ENCODE results near the gene FAM237A. TPM values are rescaled to one million over a fixed set of nuclear protein-coding genes. Genes with fewer than 3 reads are reported as not detected.

Gene FAM237A
- total and polyA plus RNA-seq, 4 donors = not detected

GRCh38 chr2:206627632-206628031 is 14.7 kb upstream of the FAM237A start:
- Histone ChIP-seq H3K4me3 (ENCODE audit: low read depth in 1 of 3, low read length in 3 of 3) (no peak overlapping the region), H3K9me3 (ENCODE audit: control insufficient read depth in 4 of 4, low read length in 3 of 4) (no peaks in the 10 kb centered on the region), H3K9ac (ENCODE audit: low read depth in 1 of 2, low read length in 2 of 2) (no peak overlapping the region), H3K4me1 (ENCODE audit: control insufficient read depth in 4 of 4, insufficient read depth in 4 of 4, low read length in 3 of 4) (no peaks in the 10 kb centered on the region), H3K36me3 (ENCODE audit: control insufficient read depth in 4 of 4, insufficient read depth in 3 of 4, low read depth in 1 of 4, low read length in 3 of 4) (no peaks in the 10 kb centered on the region), H3K27ac (ENCODE audit: low read depth in 1 of 2, low read length in 2 of 2) (no peak overlapping the region), H3K27me3 (ENCODE audit: control insufficient read depth in 4 of 4, insufficient read depth in 4 of 4, low read length in 3 of 4) (peaks cover 0 to 6% (median 2%) of the 10 kb centered on the region in 4 donors)
- DNase-seq (ENCODE audit: low spot score) = no peak
- no peak for TF ChIP-seq MAX (IDR thresholded peaks at IDR 0.05)

GRCh38 chr2:206631340-206631739 is 10.9 kb upstream of the FAM237A start:
- Histone ChIP-seq H3K27me3 (ENCODE audit: control insufficient read depth in 4 of 4, insufficient read depth in 4 of 4, low read length in 3 of 4) (peaks cover 0 to 6% (median 2%) of the 10 kb centered on the region in 4 donors), H3K9me3 (ENCODE audit: control insufficient read depth in 4 of 4, low read length in 3 of 4) (no peaks in the 10 kb centered on the region), H3K27ac (ENCODE audit: low read depth in 1 of 2, low read length in 2 of 2) (no peak overlapping the region), H3K4me3 (ENCODE audit: low read depth in 1 of 3, low read length in 3 of 3) (no peak overlapping the region), H3K4me1 (ENCODE audit: control insufficient read depth in 4 of 4, insufficient read depth in 4 of 4, low read length in 3 of 4) (no peaks in the 10 kb centered on the region), H3K36me3 (ENCODE audit: control insufficient read depth in 4 of 4, insufficient read depth in 3 of 4, low read depth in 1 of 4, low read length in 3 of 4) (no peaks in the 10 kb centered on the region), H3K9ac (ENCODE audit: low read depth in 1 of 2, low read length in 2 of 2) (no peak overlapping the region)
- DNase-seq (ENCODE audit: low spot score) = no peak
- 55% methylated on average over 3 of the region's 3 CpGs for WGBS
- TF ChIP-seq TAF1 (conservative IDR thresholded peaks at IDR 0.05) = no peak

GRCh38 chr2:206635015-206635414 is 7.3 kb upstream of the FAM237A start:
- Histone ChIP-seq H3K4me1 (ENCODE audit: control insufficient read depth in 4 of 4, insufficient read depth in 4 of 4, low read length in 3 of 4) (no peaks in the 10 kb centered on the region), H3K9ac (ENCODE audit: low read depth in 1 of 2, low read length in 2 of 2) (no peak overlapping the region), H3K36me3 (ENCODE audit: control insufficient read depth in 4 of 4, insufficient read depth in 3 of 4, low read depth in 1 of 4, low read length in 3 of 4) (no peaks in the 10 kb centered on the region), H3K27me3 (ENCODE audit: control insufficient read depth in 4 of 4, insufficient read depth in 4 of 4, low read length in 3 of 4) (peaks cover 0 to 4% (median 3%) of the 10 kb centered on the region in 4 donors), H3K9me3 (ENCODE audit: control insufficient read depth in 4 of 4, low read length in 3 of 4) (no peaks in the 10 kb centered on the region), H3K27ac (ENCODE audit: low read depth in 1 of 2, low read length in 2 of 2) (no peak overlapping the region), H3K4me3 (ENCODE audit: low read depth in 1 of 3, low read length in 3 of 3) (no peak overlapping the region)
- no peak for DNase-seq (ENCODE audit: low spot score)
- 59% methylated on average over 1 of the region's 1 CpG for WGBS
- TF ChIP-seq FOXA2 (IDR thresholded peaks at IDR 0.05) = no peak
- no peak for TF ChIP-seq ZBTB33 (IDR thresholded peaks at IDR 0.05)
- no peak for TF ChIP-seq CTCF (IDR thresholded peaks at IDR 0.05; ENCODE audit: low read depth, low read length, missing input control)
- no peak for TF ChIP-seq GABPA (IDR thresholded peaks at IDR 0.05 in 1 of 2, conservative IDR thresholded peaks at IDR 0.05 in 1 of 2)
- no peak for TF ChIP-seq EGR1 (IDR thresholded peaks at IDR 0.05; ENCODE audit: low read depth in 2 of 2)
- no peak for TF ChIP-seq ATF3 (IDR thresholded peaks at IDR 0.05)
- no peak for TF ChIP-seq TAF1 (conservative IDR thresholded peaks at IDR 0.05)
- TF ChIP-seq MAX (IDR thresholded peaks at IDR 0.05) = no peak
- no peak for TF ChIP-seq YY1 (IDR thresholded peaks at IDR 0.05)
- no peak for TF ChIP-seq NR2F2 (IDR thresholded peaks at IDR 0.05)
- TF ChIP-seq HNF4A (conservative IDR thresholded peaks at IDR 0.05) = no peak
- TF ChIP-seq SP1 (IDR thresholded peaks at IDR 0.05) = no peak
- no peak for TF ChIP-seq FOXA1 (IDR thresholded peaks at IDR 0.05)

All from liver (tissue), 9 donors.